ENCODE measurements around the gene IL17RE. TPM values are rescaled to one million over a fixed set of nuclear protein-coding genes. Genes with fewer than 3 reads are reported as not detected.
A peak's percentile ranks its signal among the peaks of the same experiment; 100 is the strongest.

Gene IL17RE
- total and polyA plus RNA-seq, 2 of the 13 experiments (the other 11 are each of a cell fraction or from before 2014, with no cell fraction given): 14.5 to 24.1 TPM

GRCh38 chr3:9915254-9916141, 12.8 kb downstream of the IL17RE start (continued):
- no peak for TF ChIP-seq ZBTB49 (CRISPR knock-in tag; IDR thresholded peaks at IDR 0.05; ENCODE audit: borderline replicate concordance)
- TF ChIP-seq KDM3A (CRISPR knock-in tag; IDR thresholded peaks at IDR 0.05; ENCODE audit: low read depth): peak; percentile 19; the same call in 1 of the 2 replicates
- TF ChIP-seq NFIB (CRISPR knock-in tag; IDR thresholded peaks at IDR 0.05; ENCODE audit: borderline replicate concordance): no peak
- peak; percentile 62 for TF ChIP-seq MXD4 (CRISPR knock-in tag; IDR thresholded peaks at IDR 0.05)
- 0 out of 2 replicates have a peak, but pooled peaks have one; percentile 30 for TF ChIP-seq TGIF2 (CRISPR knock-in tag; IDR thresholded peaks at IDR 0.05)
- no peak for TF ChIP-seq ZNF576 (CRISPR knock-in tag; IDR thresholded peaks at IDR 0.05)
- TF ChIP-seq PAWR (CRISPR knock-in tag; IDR thresholded peaks at IDR 0.05; ENCODE audit: borderline replicate concordance): no peak
- no peak; the same call in 1 of the 2 replicates for TF ChIP-seq MYNN (CRISPR knock-in tag; IDR thresholded peaks at IDR 0.05; ENCODE audit: low read depth)
- TF ChIP-seq ELF4 (CRISPR knock-in tag; IDR thresholded peaks at IDR 0.05; ENCODE audit: borderline replicate concordance): no peak
- 0 out of 2 replicates have a peak, but pooled peaks have one; percentile 77 for TF ChIP-seq IRX3 (CRISPR knock-in tag; IDR thresholded peaks at IDR 0.05; ENCODE audit: borderline replicate concordance, low read depth)
- TF ChIP-seq CBFB (CRISPR knock-in tag; IDR thresholded peaks at IDR 0.05): no peak
- TF ChIP-seq SNAPC2 (CRISPR knock-in tag; IDR thresholded peaks at IDR 0.05): peak; percentile 47; the same call in 1 of the 2 replicates
- peak; percentile 95; the same call in 1 of the 2 replicates for TF ChIP-seq DNMT1 (CRISPR knock-in tag; IDR thresholded peaks at IDR 0.05)
- 0 out of 2 replicates have a peak, but pooled peaks have one; percentile 53 for TF ChIP-seq HOXA7 (CRISPR knock-in tag; IDR thresholded peaks at IDR 0.05)
- TF ChIP-seq THAP8 (CRISPR knock-in tag; IDR thresholded peaks at IDR 0.05; ENCODE audit: borderline replicate concordance): no peak
- TF ChIP-seq AKAP8 (CRISPR knock-in tag; IDR thresholded peaks at IDR 0.05): peak; percentile 50
- peak; percentile 90 for TF ChIP-seq ZNF83 (CRISPR knock-in tag; IDR thresholded peaks at IDR 0.05; ENCODE audit: borderline replicate concordance)
- TF ChIP-seq MXD1 (CRISPR knock-in tag; IDR thresholded peaks at IDR 0.05): peak; percentile 63; the same call in 1 of the 2 replicates
- TF ChIP-seq ZNF768 (CRISPR knock-in tag; IDR thresholded peaks at IDR 0.05): peak; percentile 48
- TF ChIP-seq ZNF577 (CRISPR knock-in tag; IDR thresholded peaks at IDR 0.05; ENCODE audit: borderline replicate concordance, low read depth): no peak
- no peak for TF ChIP-seq FOXK2 (IDR thresholded peaks at IDR 0.05)
- TF ChIP-seq SAP130 (CRISPR knock-in tag; IDR thresholded peaks at IDR 0.05; ENCODE audit: low read depth): peak; percentile 52
- no peak for TF ChIP-seq HNRNPL (IDR thresholded peaks at IDR 0.05; ENCODE audit: low read depth, low read length)
- TF ChIP-seq ZBTB43 (CRISPR knock-in tag; conservative IDR thresholded peaks at IDR 0.05): peak; percentile 86
- TF ChIP-seq STAG1 (CRISPR knock-in tag; IDR thresholded peaks at IDR 0.05): peak; percentile 52; the same call in 1 of the 2 replicates
- TF ChIP-seq RNF2 (conservative IDR thresholded peaks at IDR 0.05; ENCODE audit: low read depth): peak; percentile 84

Measured in HepG2 (cell line).